GM18909 (cell line): ENCODE measurements around the gene KIF4B.
A peak's percentile ranks its signal among the peaks of the same experiment; 100 is the strongest.
"Not testable (repeated sequence)": the region's sequence is repeated elsewhere in the genome, so short reads cannot be mapped to it uniquely, and the experiment has no call there.

ENCODE experiments used
- ATAC-seq: cut with Tn5 transposase; IDR thresholded peaks from one replicate; pipeline ENCODE4 v1.9.1; 2021; ENCODE audit warnings: mild to moderate bottlenecking; ENCODE audit not compliant: unreplicated experiment, poor library complexity

KIF4B gene, protein sequence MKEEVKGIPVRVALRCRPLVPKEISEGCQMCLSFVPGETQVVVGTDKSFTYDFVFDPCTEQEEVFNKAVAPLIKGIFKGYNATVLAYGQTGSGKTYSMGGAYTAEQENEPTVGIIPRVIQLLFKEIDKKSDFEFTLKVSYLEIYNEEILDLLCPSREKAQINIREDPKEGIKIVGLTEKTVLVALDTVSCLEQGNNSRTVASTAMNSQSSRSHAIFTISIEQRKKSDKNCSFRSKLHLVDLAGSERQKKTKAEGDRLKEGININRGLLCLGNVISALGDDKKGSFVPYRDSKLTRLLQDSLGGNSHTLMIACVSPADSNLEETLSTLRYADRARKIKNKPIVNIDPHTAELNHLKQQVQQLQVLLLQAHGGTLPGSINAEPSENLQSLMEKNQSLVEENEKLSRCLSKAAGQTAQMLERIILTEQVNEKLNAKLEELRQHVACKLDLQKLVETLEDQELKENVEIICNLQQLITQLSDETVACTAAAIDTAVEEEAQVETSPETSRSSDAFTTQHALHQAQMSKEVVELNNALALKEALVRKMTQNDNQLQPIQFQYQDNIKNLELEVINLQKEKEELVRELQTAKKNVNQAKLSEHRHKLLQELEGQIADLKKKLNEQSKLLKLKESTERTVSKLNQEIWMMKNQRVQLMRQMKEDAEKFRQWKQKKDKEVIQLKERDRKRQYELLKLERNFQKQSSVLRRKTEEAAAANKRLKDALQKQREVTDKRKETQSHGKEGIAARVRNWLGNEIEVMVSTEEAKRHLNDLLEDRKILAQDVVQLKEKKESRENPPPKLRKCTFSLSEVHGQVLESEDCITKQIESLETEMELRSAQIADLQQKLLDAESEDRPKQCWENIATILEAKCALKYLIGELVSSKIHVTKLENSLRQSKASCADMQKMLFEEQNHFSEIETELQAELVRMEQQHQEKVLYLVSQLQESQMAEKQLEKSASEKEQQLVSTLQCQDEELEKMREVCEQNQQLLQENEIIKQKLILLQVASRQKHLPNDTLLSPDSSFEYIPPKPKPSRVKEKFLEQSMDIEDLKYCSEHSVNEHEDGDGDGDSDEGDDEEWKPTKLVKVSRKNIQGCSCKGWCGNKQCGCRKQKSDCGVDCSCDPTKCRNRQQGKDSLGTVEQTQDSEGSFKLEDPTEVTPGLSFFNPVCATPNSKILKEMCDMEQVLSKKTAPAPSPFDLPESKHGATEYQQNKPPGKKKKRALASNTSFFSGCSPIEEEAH

DNA sequence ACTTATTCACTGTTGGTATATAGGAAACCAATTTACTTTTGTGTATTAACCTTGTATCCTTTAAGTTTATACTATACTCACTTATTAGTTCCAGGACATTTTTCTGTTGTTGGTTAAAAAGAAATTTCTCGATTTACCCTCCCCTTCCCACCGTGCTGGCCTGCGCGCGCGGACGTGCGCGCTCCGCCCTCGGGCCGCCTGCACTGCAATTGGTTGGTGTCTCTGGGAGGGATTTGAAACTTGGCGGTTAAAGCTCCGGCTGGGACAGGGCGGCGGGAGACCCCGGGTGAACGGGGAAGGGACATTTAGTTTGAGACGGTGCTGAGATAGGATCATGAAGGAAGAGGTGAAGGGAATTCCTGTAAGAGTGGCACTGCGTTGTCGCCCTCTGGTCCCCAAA, at the start of gene KIF4B:
KIF4B (plus strand) TSS at position 230 of the 400 bp plus-strand sequence; CDS start at position 335, 105 bp downstream.
- no peak for ATAC-seq

DNA sequence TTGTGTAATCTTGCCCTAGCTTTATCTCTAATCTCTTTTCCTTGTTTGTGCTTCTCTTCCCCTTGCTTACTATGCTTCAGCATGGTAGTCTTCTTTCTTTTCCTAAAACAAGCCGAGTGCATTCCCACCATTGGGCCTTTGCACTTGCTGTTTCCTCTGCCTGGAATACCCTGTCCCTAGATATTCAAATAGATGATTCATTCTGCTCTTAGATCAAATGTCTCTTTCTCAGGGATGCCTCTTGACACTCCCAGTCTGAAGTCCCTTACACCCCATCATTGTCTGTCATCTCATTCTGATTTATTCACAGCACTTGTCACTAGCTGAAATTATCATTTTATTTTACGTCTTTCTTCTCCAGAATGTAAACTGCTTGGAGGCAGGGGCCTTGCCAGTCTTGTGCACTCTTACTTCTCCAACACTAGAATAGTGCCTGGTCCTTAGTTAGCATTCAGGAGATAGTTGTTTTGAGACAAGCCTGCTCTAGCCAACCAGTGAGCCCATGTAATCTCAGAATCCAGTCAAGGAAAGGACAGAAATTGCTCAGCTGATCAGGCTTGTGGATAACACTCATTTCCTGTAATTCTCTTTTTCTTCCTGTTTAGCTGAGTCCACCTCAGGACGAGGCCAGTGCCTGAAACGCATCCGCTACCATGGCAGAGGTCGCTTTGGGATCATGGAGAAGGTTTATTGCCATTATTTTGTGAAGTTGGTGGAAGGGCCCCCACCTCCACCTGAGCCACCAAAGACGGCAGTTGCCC, 47.3 kb upstream of the KIF4B start:
- no peak for ATAC-seq

DNA sequence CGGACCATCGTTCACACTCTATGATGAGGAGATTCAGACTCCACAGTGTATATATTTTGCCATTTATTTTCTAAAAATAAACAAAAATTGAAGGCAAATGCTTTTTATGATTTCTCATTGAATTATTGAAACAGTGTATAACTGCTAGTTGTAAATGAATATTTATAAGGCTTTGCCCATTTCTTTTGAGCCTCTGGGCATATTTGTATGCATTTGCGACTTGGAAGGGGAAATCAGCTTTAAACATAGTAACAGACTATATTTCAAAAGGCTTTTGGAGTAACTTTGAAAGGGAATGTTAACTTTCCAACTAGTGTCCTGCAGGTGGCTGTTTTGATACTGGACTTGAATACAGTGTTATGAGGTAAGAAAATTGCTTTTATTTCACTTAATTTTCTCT, 46.7 kb upstream of the KIF4B start:
- ATAC-seq, result no peak

DNA sequence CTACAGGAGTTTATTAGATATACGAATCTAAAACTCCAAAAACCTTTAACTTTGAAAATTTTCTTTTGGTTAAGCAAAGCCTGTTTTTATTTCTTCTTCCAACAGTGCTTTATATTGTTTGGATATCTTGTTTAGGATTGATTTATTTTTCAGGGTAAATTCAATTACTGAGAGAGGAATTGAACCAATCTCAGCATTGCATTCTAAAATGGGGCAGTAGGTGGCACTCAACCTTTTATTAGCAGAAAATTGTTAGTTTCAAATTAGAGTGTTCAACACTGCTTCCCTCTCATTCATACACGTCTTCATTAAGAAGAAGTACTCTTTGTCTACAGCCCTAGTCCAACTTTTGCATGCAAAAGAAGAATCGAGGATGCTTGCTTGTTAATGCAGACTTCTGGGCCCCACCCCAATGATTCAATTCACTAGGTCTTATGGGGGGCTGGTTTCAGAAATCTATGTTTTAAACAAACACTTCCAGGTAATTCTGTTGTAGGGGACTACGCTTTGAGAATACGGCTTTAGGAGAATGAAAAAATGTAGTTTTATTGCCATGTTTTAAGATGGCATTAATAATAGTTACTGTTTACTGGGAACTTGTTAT, 46.0 kb upstream of the KIF4B start:
- peak; percentile 43 for ATAC-seq

DNA sequence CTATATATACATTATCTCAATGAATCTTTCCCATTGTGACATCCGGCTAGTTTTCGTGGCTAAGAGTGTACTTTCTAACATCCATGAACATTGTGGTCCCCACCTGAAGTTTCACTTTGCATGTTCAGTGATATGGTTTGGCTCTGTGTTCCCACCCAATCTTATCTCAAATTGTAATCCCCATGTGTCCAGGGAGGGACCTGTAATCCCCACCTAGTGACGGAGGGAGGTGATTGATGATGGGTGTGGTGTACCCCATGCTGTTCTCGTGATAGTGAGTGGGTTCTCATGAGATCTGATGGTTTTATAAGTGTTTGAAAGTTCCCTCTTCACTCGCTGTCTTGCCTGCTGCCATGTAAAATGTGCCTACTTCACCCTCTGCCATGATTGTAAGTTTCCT, 44.6 kb upstream of the KIF4B start:
- no peak for ATAC-seq

DNA sequence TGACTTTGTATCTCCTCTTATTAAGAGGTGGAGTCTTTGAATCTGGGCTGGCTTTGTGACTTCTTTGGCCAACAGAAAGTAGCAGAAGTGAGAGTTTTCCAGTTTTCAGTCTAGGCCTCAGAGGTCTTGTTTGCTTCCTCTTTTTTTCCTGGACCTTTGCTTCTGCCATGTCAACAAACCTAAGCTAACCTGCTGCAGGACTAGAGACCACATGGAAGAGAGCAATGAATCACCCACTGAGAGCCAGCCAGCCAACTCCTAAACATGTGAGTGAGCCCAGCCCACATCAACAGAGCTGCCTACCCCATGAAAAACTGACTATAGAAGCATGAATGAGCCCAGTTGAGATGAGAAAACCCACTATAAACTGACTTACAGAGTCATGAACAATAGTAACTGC, 42.8 kb upstream of the KIF4B start:
- no peak for ATAC-seq

DNA sequence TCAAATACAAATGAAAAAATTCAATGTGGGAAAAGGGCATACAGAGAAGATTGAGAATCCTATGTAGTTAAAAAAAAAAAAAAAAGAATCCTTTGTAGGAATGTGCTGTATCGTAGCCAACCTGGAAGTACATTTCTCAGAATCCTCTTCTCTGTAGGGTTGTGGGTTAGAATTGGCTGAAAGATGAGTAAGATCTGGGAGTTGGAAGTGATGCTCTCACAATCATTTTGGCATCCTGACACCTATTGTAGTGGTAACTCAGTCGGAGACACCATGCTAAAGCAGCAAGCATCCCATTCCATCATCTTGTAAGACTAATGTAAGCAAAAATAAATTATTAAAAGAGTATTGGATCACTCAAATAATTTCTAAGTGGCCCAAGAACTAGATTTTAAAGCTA, 42.1 kb upstream of the KIF4B start:
- ATAC-seq, result no peak

DNA sequence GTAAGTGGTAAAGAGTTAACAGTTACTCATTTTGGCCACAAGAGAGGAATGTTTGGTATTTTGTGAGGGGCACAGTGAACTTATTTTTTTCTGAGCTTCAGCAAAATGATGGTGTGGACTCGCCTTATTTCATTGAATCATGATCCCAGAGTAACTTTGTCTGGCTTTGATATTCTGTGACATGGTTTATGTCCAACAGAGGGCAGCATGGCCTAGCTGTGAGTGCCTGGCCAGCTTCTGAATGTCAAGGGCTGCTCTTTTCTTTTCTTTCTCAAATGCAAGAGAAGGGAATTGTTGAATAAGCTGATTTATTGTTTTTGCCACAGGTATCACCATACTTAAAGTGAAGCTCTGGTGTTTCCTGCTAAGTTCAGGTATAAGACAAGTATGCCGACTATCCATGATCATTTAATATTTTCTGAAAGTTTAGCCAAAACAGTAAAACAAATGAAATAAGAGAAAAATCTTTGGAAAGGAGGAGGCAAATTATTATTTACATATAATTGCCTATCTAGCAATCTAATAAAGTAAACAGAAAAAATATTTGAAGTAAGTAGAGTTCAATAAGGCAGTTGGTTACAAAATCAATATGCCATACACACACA, 41.0 kb upstream of the KIF4B start:
- no peak for ATAC-seq

DNA sequence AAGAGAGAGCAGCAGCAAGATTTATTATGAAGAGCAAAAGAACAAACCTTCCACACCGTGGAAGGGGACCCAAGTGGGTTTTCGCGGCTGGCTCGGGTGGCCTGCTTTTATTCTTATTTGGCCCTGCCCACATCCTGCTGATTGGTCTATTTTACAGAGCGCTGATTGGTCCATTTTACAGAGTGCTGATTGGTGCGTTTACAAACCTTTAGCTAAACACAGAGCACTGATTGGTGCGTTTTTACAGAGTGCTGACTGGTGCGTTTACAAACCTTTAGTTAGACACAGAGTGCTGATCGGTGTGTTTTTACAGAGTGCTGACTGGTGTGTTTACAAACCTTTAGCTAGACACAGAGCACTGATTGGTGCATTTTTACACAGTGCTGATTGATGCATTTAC, 37.5 kb upstream of the KIF4B start:
- not testable (repeated sequence) for ATAC-seq

DNA sequence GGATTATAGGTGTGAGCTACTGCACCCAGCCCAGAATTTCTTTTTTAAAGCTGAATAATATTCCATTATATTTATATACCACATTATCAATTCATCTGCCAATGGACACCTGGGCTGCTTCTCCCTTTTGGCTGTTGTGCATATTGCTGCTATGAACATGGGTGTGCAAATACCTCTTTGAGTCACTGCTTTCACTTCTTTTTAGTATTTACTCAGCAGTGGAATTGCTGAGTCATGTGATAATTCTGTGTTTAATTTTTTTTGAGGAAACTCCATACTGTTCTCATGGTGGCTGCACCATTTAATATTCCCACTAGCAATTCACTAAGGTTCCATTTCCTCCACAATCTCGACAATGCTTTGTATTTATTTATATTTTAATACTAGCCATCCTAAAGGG, 36.1 kb upstream of the KIF4B start:
- ATAC-seq, result peak; percentile 51

DNA sequence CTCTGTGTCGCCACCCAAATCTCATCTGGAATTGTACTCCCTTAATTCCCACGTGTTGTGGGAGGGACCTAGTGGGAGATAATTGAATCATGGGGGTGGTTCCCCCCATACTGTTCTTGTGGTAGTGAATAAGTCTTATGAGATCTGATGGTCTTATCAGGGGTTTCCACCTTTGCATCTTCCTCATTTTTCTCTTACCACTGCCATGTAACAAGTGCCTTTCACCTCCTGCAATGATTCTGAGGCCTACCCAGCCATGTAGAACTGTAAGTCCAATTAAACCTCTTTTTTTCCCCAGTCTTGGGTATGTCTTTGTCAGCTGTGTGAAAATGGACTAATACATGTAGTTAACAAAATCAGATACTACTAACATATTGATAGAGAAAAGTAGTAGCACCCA, 35.3 kb upstream of the KIF4B start:
- ATAC-seq, result not testable (repeated sequence)

DNA sequence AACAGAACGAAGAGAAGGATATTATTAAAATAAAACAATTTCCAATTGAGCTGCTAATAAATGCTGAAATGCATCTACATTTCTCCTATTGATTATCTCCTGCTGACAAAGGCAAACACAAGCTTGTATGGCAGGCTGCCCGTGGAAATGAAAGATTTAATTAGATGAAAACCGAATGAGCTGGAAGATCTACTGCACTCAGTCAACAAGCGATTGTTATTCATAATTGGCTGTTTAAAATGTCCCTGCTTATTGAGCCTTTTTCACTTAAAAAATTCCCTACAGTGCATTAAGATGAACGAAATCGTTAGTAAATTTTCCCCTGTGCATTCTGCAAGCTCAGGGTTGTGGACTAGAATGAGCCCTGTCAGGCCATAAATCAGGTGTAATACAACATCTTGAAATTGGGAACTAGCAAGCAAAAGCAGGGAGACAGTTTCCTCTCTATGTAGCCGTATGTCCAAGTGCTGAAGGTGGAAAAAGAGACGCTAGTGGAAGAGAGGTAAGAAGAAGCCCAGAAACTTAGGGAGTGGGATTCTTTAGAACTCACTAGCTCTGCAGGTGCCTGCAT, 28.5 kb upstream of the KIF4B start:
- ATAC-seq, result no peak

DNA sequence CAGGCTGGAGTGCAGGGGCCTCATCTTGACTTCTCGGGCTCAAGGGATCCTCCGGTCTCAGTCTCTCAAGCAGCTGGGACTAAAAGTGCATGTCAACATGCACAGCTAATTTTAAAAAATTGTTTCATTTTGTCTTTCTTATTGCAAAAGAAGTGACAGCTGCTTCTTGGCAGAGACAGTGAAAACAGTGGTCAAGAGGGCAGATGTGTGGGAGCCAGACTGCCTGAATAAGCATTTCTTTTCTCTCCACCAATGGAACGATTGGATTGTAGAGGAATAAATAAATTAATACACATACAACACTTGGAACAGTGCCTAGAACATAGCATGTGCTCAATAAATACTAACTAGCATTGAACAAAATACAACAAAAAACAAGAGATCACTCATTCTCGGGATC, 27.4 kb upstream of the KIF4B start:
- no peak for ATAC-seq

DNA sequence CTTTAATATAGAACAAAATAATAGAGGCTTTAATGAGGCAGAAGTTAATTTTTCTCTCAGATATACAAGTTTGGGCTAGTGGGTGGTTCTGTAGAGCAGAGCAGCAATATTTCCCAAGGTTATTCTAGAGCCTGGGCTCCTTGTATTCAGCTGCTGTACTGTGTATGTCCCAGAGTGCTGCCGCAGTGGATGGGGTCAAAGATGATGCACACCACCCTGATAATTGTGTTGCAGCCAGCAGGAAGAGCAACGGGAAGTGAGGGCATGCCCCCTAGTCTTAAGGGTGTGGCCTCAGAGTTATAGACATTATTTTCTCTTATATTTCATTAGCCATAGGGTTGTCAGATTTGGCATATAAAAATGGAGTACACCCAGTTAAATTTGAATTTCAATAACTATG, 23.9 kb upstream of the KIF4B start:
- ATAC-seq, result no peak

DNA sequence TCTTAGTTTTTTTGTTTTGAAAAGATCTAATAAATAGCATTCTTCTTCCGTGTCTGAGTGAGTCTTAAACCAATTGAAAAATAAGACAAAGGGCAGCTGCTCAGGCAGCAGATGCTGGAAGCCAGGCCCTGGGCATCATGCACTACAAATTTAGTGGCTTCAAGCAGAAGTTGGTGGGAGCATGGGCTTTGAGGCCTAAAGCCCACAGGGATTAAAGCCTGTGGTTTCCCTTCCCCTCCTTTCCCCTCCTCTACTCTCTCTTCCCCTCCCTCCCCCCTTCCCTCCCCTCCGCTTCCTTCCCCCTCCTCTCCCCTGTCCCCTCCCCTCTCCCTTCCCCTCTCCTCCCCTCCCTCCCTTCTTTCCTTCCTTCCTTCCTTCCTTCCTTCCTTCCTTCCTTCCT, 20.1 kb upstream of the KIF4B start:
- ATAC-seq, result no peak

DNA sequence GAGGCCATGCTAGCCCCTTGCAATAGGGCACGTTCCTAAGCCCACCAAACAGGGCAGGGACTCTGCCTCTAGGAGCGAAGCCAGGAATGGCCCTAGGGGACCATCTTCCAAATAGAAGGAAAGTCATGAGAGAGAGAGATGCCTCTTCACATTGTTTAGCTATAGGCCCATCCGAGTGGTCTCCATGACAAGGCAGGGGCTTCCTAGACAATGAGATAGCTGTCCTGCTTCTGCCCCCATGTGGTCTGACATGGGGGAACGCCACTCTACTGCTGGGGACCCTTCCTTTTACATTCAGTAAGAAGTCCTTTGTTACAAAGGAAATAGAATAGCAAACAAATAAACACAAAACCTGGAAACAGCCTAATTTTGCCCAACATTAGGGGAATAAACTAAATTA, 17.9 kb upstream of the KIF4B start:
- ATAC-seq, result no peak

DNA sequence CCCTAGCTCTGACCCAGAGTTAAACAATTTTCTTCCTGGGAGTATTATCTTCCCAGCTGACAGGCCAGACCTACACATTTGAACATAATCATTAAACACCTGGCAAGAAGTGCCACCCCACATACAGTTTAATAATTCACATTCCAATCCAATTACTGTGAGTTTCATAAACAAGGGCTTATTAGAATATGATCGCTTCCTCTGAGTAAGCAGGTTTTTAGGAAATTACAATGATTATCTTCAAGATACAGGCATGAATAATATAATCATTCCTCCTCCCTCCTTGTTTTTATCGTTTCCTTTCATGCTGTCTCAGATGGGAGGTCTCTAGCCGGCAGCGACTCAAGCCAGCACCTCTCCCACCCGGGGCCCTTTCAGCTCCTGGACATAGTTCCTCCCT, 15.8 kb upstream of the KIF4B start:
- no peak for ATAC-seq

DNA sequence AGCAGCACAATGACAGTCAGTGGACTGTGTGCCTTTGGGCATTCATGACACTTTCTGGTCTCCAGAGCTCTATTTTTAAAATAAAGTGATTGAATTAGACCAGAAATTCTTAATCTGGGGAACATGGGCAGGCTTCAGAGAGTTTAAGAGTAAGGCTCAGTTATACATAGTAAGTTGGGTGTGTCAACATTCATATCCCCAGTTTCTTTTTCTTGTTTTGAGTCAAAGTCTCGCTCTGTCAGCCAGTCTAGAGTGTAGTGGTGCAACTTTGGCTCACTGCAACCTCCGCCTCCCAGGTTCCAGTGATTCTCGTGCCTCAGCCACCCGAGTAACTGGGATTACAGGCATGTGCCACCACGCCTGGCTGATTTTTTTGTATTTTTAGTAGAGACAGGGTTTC, 13.7 kb upstream of the KIF4B start:
- ATAC-seq, result no peak

DNA sequence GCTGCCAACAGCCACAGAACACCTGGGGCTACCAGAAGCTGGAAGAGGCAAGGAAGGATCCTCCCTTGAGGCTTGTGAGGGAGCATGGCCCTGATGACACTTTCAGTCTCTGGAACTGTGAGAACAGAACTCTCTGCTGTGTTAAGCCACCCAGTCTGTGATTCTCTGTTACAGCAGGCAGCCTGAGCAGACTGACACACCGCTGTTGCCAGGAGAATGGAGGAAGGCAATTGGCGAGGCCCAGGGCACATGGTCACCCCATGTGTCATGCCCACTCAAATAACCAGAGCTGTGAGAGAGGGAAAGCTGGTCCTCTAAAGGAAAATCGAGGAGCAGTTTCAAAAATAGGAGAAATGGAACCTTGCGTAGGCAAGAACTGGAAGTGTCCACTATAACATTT, 12.0 kb upstream of the KIF4B start:
- ATAC-seq, result no peak
